HG02840 (cell line): ENCODE measurements around the gene PACRGL.

Source experiments
- ATAC-seq: cut with Tn5 transposase; IDR thresholded peaks from one replicate; pipeline ENCODE4 v1.9.1; 2021; ENCODE audit warnings: mild to moderate bottlenecking, moderate library complexity, moderate number of reproducible peaks; ENCODE audit not compliant: unreplicated experiment, low FRiP score

Gene PACRGL

DNA sequence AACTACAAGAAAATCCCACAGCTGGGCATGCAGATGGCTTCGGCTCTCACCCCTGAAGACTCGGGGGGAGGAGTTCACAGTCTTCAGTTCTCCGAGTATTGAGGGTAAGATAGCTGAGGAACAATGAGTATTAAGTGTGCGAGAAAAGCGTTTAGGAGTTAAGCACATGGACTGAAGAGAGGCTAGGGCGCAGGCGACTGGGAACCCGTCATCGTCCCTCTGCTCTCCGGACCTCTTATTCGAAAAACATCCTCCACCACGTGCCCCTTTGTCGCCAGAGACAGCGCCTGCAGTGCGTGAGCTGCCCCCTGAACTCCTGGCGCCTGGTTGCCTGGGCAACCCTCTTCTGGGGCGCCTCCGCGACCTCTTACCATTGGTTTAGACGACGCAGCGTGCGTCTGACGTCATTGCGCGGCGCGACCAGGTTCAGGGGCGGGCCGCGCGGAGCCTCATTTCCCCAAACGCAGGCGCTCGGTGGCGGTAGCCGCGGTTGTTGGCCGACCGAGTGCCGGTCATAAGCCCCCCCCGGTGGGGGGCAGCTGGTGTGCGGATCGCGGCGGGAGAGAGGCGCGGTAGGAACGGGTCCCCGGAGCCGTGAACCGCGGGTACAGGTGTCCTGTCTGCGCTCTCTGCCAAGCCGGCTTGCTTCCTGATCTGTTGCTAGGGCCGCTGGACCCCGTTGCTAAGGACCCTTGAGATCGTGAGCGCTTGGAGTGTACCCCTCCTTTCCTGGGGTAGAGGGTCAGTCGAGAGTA, at the start of gene PACRGL:
TSS of gene PACRGL (plus strand) at position 452 of the 755 bp plus-strand sequence. CDS start 4,024 bp downstream, outside the sequence.
- ATAC-seq, result peak; percentile 100

DNA sequence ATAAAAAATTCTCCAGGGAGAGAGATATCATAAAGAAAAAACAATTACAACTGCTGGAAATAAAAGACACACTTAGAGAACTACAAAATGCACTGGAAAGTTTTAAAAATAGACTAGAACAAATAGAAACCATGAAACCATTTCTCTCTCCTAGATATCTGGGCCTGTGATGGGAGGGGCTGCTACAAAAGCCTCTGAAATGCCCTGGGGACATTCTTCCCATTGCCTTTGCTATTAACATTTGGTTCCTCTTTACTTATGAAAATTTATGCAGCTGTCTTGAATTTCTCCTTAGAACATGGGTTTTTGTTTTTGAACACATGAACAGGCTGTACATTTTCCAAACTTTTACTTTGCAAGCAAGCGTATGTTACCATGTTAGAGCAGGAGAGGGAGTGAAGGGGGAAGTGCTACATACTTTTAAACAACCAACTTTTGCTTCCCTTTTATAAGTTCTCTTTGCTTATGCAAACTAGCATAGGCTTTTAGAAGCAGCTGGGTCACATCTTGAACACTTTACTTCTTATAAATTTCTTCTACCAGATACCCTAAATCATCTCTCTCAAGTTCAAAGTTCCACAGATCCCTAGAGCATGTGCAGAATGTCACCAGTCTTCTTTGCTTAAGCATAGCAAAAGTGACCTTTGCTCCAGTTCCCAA, 47.9 kb upstream of the PACRGL start:
- no peak for ATAC-seq

DNA sequence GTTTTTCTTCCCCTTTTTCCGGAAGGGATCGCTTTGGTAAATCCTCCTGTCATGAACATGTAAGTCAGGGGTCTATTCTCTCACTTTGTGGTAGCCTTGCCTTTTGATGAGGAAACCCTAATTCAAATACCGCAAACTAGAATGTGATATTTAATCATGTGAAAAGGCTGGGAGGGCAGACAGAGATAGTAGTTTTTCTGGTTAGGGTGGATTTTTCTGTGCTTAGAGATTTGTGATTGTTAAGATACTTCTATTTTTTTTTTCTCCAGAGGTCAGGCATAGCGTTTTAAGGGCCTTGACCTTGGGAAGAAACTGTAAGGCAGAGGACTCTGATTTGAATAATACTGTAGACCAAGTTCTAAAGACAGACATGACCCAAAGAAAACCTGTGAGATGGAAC, 41.8 kb upstream of the PACRGL start:
- no peak for ATAC-seq

DNA sequence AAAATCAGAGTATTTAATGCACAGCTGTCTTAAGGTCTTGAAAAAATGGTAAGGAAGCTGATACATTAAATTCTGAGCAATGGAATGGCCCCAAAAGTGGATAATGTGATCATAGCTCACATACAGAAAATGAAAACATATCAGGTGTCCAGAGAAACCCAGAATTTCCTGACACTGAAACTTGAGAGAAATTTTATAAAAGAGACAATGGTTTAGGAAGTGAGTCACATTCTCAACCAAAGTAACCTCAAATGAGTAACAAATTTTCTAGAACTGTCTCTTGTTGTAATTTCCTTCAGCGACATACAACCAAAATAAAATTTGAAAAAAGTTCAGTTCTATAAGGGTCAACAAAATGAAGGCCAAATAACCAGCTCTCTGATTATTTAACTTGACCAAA, 37.4 kb upstream of the PACRGL start:
- ATAC-seq, result no peak

DNA sequence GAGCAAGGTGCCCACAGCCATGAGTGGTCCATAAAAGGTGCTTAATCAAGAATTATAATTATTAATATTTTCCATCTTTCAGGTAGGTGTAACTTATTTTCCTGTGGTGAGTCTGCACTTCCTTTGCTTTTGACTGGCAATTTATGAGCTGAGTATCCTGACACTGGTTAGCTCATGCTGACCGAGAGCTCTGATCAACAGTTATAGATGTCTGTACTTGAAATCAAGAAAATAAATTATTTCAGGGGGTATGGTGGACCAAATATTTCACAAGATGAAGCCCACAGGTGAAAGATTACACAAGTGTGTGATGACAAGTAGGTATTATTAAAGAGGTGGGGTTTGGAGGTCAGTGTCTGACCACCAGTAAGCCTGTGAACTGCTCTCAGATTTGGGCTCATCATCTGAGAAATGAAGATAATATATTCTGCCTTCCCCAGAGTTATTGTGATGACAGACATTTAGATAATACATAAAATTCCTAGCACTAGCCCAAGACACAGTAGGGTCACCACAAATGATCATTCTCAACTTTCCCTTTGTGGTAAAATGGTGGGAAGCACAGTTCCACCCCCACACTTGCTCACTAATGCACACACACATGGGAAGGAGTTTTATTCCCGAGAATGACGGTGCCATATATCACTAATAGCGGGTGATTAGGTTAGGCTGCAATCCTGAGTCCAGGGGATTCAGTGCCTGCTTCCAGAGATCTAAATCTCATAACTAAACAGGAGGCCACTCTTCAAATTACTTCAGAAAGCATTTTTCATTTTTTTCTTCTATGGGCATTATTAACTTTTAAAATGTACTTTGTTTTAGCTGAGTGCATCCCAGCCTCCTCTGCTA, 34.0 kb upstream of the PACRGL start:
- ATAC-seq, result no peak

DNA sequence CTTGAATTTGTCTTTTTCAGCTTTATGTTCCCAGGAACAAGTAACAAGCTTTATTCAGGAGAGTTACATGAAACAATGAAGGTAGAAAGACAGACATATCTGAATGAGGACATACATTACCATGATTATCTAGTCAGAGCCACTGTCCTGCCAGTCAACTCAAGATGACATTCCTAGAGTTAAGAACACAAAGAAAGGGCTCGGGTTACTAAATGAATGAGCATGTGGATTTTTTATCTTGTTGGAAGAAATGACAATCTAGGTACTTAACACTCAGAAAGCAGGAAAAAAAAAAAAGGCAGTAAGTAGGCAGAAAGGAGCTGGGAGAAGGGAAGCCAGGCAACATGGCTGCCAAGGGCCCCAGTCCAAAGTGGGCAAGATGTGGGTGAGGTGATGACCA, 28.0 kb upstream of the PACRGL start:
- no peak for ATAC-seq

DNA sequence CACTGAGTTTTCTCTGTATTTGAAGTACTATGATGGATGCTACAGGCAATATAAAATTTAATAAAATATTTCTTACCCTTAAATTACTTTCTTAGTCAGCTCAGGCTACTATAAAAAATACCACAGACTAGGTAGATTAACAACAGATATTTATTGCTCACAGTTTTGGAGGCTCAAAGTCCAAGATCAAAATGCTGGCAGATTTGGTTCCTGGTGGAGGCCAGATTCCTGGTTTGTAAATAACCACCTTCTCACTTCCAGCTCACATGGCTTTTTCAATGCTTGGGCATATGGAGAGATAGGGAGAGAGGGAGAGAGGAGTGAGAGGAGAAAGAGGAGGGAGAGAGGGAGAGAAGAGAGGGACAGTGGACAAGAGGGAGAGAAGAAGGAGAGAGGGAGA, 24.5 kb upstream of the PACRGL start:
- ATAC-seq, result no peak

DNA sequence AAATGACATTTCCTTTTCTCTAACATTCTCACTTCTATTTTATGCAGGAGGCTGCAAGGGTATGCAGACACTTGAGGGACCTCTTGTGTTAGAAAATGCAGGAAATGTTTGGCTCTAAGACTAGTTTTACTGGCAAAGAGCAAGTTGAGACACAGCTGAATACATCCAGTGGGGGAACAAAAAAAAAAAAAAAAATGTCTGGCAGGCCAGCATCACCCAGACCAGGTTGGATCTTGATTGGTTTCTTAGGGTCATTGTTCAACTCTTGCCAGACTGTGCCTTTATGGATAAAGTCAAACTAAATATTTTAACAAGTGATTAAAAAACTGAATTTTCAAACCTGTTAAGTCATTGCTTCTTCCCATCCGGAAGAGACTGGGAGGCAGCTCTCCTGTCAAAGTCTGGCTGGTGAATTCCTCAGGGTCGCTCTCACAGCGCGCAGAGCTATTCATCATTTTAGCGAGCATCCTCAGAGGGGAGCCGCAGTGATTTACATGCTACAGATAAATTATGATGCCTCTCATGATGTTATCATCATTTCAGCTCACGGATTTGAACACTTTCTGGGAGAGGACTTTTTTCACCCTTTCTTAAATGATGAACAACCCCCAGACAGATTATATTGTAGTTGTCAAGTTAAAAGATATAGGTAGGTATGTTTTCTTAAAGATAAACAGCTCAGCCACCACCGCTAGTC, 23.6 kb upstream of the PACRGL start:
- ATAC-seq, result no peak

DNA sequence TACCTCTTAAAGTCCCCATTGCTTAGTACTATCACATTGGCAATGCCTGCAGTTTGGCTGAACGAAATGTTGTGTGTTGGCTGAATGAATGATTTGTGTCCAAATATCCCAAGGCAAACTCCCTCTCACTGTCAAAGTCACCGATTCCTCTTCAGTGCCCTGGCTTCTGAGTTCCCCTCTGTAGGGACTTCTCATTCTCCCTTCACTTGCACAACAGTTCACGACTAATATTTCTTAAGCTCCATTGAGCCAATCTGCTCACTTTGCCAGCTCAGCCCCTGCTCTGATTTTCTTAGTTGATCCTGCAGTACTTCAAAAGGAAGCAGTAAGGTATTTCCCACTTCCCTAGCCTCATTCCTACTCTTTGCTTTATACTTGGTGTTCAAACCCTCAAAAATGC, 21.9 kb upstream of the PACRGL start:
- ATAC-seq, result no peak

DNA sequence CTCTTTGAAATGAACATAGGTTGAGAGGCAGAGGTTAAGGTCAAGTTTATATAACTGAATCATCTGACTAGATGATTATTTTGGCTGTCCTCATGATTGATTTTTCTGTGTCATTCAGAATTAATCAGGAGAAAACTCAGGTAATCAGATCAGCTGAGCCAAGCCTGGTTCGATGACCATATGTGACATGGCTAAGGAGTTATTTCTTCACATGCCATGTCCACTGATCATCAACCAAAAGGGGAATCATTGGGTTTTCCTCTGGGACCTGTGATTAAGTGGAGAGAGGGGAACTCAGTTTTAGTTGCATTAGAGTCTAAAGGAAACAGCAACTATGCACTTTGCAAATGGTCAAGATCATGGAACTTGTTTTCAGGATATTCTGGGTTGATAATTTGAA, 20.3 kb upstream of the PACRGL start:
- ATAC-seq, result no peak

DNA sequence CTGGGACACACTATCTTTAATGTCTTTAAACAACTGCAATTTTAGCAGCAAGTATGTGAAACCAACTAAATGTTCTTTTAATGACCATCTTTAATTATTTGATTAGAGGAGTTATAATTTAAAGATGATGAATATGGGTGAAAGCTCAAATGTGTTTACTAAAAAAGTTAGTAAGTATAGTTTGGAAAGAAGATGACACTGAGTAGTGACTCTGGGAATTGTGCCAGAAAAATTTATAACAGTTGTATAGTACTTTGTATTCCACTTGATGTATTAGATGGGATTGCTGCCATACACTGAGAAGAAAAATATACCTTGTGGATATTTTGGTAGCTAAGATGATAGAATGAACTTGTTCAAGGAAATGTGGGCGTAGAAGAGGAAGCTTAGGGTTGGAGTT, 19.5 kb upstream of the PACRGL start:
- no peak for ATAC-seq

DNA sequence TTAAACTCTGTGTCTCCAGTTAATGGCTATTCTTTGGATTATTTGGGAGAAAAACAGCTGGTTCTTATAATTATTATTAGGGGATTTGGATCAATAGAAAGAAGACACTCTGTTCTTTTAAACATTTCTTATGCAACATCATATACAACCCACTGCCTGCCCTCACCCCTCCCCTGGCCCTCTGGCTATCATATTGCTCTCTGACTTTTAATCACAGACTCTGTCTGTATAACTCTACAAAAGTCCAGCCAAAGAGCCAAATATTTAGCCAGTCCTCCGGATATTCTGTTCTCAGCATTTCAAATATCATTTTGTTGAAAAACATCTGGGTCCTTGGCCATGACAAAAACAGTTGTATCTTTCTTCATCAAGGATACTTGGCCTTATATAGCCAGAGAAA, 19.0 kb upstream of the PACRGL start:
- no peak for ATAC-seq

DNA sequence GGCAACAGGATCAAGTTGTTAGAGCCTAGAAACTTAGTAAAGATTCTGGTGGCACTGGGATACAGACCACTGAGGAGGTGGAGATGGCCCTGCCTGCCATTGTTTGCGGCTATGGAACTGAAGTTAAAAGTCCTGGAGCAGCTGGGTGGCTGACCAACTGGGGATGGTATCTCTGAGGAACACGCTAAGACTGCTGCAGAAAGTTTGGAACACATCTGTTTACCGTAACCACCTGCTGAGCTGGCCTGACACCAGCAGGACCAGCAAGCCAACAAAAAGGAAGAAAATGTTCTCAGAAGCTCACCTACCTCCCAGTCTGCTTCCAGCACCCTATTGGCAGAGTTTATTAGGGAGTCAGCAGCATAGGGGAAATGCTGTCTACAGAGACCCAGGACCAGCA, 17.4 kb upstream of the PACRGL start:
- ATAC-seq, result no peak

DNA sequence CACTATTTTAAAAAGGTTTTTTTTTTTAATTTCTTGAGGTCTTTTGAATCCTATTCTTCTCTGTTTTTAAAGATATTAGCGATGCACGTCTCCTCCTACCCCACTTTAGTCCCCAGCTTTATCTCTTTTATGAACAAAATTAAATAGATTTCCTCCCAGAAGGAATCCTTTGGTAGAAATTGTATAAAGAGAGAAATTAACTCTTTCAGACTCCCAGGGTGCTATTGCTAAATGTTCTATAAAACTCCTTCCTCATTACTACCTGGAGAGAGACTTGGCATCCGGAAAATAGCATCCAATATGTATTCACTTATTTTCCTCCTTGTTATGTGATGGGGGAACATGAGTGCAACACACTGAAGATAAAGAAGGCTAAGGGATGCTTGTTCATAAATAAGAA, 16.5 kb upstream of the PACRGL start:
- no peak for ATAC-seq

DNA sequence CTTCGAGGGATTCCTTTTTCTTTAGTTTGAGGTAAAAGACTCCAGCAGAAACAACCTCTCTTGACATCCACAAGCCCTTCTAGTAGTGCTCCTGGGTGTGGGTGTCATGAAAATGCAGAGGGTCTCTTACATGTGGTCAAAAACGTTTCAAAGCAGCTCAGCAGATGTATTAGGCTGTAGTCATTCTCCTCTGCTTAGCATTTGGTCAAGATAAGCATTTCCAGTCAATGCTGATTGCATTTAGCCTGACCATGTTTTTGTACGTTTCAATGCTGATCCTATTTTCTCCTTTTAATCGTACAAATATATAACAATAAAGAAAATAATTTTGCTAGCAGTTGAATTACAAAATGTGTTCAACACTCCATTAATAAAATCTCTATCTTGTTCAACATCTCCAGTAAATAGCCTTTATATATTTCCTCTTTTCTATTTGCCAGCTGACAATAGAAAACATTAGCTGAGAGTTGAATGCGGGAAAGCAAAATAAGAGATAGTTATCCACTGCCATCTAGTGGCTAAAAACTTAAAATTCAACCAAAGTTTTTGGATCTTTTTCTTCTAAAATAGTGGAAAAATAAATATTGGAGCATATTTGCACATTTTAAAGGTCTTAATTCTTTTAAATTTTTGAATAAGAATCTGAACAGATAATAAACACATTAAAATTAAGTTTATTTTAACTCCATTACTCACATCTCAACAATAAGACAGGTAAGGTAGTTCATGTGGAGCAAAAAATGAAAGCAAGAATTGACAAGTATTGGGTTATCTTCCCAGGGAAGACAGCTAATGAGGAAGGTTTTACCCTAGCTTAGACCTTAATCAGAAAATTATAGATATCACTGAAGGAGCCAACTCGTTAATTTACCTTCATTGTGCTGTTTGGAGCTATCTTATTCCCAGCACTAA, 15.2 kb upstream of the PACRGL start:
- ATAC-seq, result no peak

DNA sequence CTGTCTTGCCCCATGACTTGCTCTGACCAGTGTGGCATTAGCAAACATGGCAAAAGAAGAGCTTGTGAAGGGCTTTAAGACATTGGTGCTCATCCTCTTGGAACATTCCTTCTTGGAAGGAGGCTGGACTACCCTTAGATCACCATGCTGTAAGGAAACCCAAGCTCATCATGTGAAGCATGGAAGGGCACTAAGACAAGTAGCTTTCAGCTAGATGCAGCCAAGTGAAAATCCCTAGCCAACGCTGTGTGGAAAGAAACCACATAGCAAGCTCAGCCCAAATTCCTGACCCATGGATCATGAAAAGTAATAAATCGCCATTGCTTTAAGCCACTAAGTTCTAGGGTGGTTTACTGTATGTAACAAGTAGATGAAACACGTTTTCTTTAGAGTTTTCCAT, 12.4 kb upstream of the PACRGL start:
- ATAC-seq, result no peak

DNA sequence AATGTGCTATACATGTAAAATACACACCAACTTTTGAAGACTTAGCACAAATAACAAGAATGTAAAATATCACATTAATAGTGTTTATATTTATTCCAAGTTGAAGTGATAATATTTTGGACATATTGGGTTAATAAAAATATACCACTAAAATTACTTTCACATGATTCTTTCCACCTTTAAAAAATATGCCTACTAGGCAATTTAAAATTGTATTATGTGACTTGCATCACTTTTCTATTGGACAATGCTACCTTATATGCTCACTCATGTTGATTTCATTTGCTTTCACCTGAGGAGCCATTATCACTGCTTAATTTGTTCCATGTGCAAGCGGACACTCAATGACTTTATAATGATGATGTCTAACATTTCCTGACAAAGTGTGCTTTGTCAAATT, 3.4 kb upstream of the PACRGL start:
- ATAC-seq, result no peak

DNA sequence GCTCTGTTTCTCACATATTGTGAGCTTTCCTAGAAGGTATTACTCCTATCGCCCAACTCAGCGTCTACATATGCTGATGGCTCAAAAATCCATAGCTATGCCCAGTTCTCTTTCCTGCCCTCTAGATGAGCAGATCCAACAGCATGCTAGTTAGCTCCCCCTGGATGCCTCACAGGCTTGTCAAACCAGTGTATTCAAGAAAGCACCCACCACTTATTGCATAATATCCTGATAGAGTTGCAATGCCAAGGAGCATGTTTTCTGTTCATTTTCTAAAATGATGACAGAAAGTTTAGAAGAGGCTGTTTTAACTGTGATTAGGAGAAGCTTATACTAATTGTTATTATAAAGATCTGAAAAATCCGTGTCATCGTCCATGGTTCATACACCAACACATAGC, 1.9 kb upstream of the PACRGL start:
- no peak for ATAC-seq

DNA sequence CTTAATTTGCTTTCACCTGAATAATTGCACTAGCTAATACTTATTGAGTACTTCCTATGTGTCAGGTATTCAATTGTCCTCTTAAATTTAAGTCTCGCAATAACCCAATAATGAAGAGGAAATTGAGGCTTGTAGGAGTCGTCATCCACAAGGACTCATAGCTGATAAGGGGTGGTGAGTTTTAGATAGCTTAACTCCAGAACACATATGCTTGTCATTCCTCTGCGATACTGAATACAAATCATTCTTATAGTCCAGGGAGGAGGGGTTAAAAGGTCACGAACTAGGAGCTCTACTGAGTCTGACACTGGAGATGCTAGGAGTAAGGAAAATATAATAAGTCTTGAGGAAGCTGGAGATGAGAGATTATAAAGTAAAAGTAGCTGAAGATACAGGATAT, 1.4 kb upstream of the PACRGL start:
- ATAC-seq, result no peak

DNA sequence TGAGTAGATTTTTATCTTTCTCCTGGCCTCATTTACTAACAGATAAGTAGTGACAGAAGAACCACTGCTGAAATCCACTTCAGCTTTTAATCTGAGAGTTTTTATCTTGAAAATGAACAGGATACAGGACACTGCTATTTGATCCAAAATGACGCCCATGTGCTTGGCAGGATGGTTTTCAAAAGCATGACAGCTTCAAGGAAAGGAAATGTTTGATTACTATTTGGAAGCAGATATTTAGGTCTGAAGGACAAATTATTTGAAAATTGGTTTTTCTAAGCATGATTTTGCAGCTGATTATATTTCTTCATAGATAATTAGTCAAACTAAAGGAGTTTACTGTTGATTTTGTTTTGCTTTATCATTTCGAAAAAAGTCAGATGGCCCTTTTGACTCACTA, 11.1 kb downstream of the PACRGL start:
- ATAC-seq, result no peak
